DOHH2 (cell line): ENCODE data around the gene EPHA6.

Source experiments
- CTCF ChIP-seq: fragments of 200-600 bp; sonication (generic); IDR thresholded peaks from one replicate; pipeline ENCODE4 v1.5.1; 2014; ENCODE audit warnings: antibody characterized with exemption, mild to moderate bottlenecking, low read depth, low read length; ENCODE audit not compliant: poor library complexity, severe bottlenecking
- EZH2phosphoT487 ChIP-seq: fragments of 200-600 bp; sonication (generic); IDR thresholded peaks from 2 replicates; pipeline ENCODE4 v1.6.1; 2017; ENCODE audit warnings: borderline replicate concordance, mild to moderate bottlenecking, antibody characterized with exemption, low read length, moderate library complexity, mixed read lengths

- TF ChIP-seq CTCF (no peak), EZH2phosphoT487 (no peak)
Observed at GRCh38 chr3:97353176-97353575, 538.8 kb downstream of the EPHA6 start.
